Cardiac atrium fibroblast (primary cell): ENCODE data around the gene HSD17B10. TPM values are rescaled to one million over a fixed set of nuclear protein-coding genes. Genes with fewer than 3 reads are reported as not detected.

Experiments
- total RNA-seq: library from RNA; depleted of rRNA; stranded (reverse); fragments of >200 nt; gene quantifications from 2 replicates; pipeline ENCODE4 v1.2.3, GENCODE V29; 2015

The HSD17B10 gene
- total RNA-seq, result 89.4 and 123 TPM in 2 replicates

GRCh38 chrX:53433651-53434639 lies at the start of gene HSD17B10:
Gene HSD17B10 (minus strand): TSS chrX:53434370. CDS start chrX:53434345, 25 bp downstream.

GRCh38 chrX:53422861-53423306 lies 11.3 kb downstream of the HSD17B10 start, which contains the start of gene RIBC1:
Gene RIBC1 (plus strand): TSS chrX:53422873. CDS start chrX:53426277, 3,404 bp downstream.

GRCh38 chrX:53422086-53422860 lies 11.9 kb downstream of the HSD17B10 start, which contains the start of gene SMC1A:
Gene SMC1A (minus strand): TSS chrX:53422654. CDS start chrX:53422600, 54 bp downstream.

Other genes starting within 250 kb of the HSD17B10 start
- 40.1 and 82.9 TPM in 2 replicates for gene KDM5C, start 209.2 kb downstream of the HSD17B10 start, total RNA-seq
- 7.2 and 7.9 TPM in 2 replicates for gene IQSEC2, start 152.8 kb downstream of the HSD17B10 start, total RNA-seq
- gene SMC1A, start 11.7 kb downstream of the HSD17B10 start, total RNA-seq, result 10.5 and 13.5 TPM in 2 replicates
- 0.16 TPM in 1 of 2 replicates, not detected in the other for gene RIBC1, start 11.5 kb downstream of the HSD17B10 start, total RNA-seq